22Rv1 (cell line): ENCODE measurements around the gene EIF4G1.
"Not testable (repeated sequence)": the region's sequence is repeated elsewhere in the genome, so short reads cannot be mapped to it uniquely, and the experiment has no call there.

Source experiments
- H3K27ac ChIP-seq: fragments of 450-650 bp; 2 replicates; pipeline ENCODE4 v1.5.1; 2017
- CTCF ChIP-seq: fragments of 450-650 bp; IDR thresholded peaks from 2 replicates; pipeline ENCODE4 v1.5.1; 2017; ENCODE audit warnings: mild to moderate bottlenecking
- ZFX ChIP-seq: fragments of 450-650 bp; IDR thresholded peaks from 2 replicates; pipeline ENCODE4 v1.6.1; 2017; ENCODE audit warnings: antibody characterized with exemption, borderline replicate concordance

The EIF4G1 gene

GRCh38 chr3:184335661-184336546 is 21.5 kb downstream of the EIF4G1 start:
- H3K27ac ChIP-seq: peak overlapping the region; percentile 90
- TF ChIP-seq ZFX (no peak), CTCF (peak; percentile 11; the same call in 1 of the 2 replicates)

GRCh38 chr3:184336547-184337398 is 22.4 kb downstream of the EIF4G1 start:
- peak overlapping the region; percentile 90 for H3K27ac ChIP-seq

GRCh38 chr3:184337399-184337714 is 23.0 kb downstream of the EIF4G1 start, which contains the start of gene FAM131A:
TSS of gene FAM131A (plus strand) at chr3:184337600. CDS start at chr3:184337631, 31 bp downstream.
- TF ChIP-seq CTCF (no peak), ZFX (no peak)

More at GRCh38 chr3:184336547-184337398, 22.4 kb downstream of the EIF4G1 start:
- no peak for TF ChIP-seq CTCF
- TF ChIP-seq ZFX: no peak

GRCh38 chr3:184337981-184338380 is 23.6 kb downstream of the EIF4G1 start:
- no peak overlapping the region for H3K27ac ChIP-seq
- no peak for TF ChIP-seq CTCF
- no peak for TF ChIP-seq ZFX

More at GRCh38 chr3:184337399-184337714, 23.0 kb downstream of the EIF4G1 start, which contains the start of gene FAM131A:
- peak within 1 kb of the TSS; percentile 90 for H3K27ac ChIP-seq

DNA sequence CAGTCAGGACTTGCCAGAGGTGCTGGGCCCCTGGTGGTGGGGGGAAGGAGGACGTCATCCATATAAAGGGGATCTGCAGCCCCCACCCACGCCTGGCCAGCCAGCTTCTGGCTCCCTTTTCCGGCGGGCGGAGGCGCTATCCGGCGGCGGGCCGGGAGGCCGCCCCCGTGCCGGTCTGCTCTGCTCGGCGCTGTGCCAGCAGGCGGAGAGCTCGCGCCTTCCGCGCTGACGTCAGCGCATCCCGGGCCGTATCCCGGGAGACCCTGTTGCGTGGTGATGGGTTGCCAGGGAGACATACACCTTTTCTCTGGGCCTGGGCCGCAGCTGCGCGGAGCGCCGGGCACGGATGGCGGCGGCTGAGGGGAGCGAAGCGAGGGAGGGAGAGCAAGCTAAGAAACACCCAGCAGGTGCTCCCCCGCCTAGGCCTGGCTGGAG is 24.1 kb downstream of the EIF4G1 start:
- H3K27ac ChIP-seq: no peak overlapping the region
- TF ChIP-seq CTCF: no peak

GRCh38 chr3:184339001-184339400 is 24.6 kb downstream of the EIF4G1 start:
- H3K27ac ChIP-seq: no peak overlapping the region
- no peak for TF ChIP-seq CTCF

- not testable (repeated sequence) for H3K27ac ChIP-seq
Observed at GRCh38 chr3:184339451-184340135, 25.2 kb downstream of the EIF4G1 start.
